Choroid plexus epithelial cell (primary cell): ENCODE data around the gene GZMM.

Experiments used
- DNase-seq: peaks from one replicate; pipeline ENCODE4 v3.0.0-alpha.2; 2010; ENCODE audit warnings: low read depth
- H3K4me3 ChIP-seq: 2 replicates; pipeline ENCODE4 v1.5.1; 2011; ENCODE audit warnings: low read depth, mild to moderate bottlenecking, control low read depth, low read length, moderate library complexity
- TF ChIP-seq, protein P1 (sequence below): conservative IDR thresholded peaks from 2 replicates; pipeline ENCODE4 v1.5.1; 2011; ENCODE audit warnings: low read depth, mild to moderate bottlenecking, control low read depth, inconsistent platforms, low read length, moderate library complexity

Gene GZMM

DNA sequence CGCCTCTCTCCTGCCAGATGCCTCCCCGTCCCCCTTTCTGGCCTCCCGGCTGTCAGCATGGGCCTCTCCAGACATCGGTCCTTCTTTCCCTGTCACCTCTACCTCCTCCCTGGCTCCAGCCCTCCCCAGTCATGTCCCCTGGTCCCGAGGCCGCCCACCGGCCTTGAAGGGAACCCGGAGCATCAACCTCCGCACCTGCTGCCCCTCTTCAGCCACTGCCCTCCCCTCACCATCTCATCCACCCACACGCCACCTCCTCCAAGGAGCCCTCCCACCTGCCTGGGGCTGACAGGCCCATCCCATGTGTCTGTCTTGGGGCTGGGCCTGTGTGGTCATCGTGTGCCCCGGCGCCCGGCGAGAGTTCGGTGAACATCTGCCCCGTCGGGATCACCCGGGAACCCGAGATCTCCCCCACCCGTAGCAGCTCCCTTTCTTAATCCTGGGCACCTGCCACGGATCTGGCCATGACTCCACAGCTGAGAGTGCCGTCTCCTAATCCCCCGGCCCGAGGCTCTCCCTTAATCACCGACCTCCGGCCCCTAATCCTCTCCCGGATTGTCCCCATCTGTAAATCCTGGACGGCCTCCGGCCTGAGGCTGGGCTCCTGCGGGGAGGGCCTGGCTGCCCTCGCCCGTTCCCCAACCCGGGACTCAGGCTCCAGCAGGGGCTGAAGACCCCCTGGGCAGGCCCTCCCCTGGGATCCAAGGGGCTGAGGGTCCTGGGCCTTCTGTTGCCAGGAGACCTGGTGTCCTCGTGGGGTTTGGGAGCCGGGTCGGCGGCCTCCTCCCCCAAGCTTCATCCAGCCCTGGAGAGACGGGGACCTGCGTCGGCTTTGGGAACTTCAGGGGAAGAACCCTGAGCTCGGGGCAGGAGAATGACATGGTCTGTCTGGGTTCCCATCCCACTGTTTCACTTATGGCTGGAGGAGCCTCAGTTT, 51.7 kb downstream of the GZMM start:
- TF ChIP-seq, protein P1, sequence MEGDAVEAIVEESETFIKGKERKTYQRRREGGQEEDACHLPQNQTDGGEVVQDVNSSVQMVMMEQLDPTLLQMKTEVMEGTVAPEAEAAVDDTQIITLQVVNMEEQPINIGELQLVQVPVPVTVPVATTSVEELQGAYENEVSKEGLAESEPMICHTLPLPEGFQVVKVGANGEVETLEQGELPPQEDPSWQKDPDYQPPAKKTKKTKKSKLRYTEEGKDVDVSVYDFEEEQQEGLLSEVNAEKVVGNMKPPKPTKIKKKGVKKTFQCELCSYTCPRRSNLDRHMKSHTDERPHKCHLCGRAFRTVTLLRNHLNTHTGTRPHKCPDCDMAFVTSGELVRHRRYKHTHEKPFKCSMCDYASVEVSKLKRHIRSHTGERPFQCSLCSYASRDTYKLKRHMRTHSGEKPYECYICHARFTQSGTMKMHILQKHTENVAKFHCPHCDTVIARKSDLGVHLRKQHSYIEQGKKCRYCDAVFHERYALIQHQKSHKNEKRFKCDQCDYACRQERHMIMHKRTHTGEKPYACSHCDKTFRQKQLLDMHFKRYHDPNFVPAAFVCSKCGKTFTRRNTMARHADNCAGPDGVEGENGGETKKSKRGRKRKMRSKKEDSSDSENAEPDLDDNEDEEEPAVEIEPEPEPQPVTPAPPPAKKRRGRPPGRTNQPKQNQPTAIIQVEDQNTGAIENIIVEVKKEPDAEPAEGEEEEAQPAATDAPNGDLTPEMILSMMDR = no peak
- no peak for DNase-seq
- no peak overlapping the region for H3K4me3 ChIP-seq

DNA sequence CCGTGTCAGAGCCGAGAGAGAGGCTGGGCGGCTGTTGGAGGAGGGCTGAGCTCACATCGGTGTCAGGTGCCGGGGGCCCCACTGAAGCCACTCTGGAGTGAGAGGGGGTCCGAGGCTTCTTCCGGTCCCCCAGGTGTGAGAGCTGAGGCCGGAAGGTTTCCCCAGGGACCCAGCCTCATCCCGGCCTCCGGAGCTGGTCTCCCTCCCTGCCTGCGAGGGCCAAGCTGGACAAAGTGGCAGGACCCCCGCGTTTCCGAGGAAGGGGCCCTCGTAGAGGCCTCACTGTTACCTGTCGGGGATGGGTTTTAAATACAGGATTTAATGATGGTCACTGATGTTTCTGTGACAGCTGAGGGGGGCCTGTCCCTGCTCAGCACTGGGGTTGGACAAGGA, 52.4 kb downstream of the GZMM start:
- H3K4me3 ChIP-seq = no peak overlapping the region
- TF ChIP-seq, protein P1 = no peak
- no peak for DNase-seq

DNA sequence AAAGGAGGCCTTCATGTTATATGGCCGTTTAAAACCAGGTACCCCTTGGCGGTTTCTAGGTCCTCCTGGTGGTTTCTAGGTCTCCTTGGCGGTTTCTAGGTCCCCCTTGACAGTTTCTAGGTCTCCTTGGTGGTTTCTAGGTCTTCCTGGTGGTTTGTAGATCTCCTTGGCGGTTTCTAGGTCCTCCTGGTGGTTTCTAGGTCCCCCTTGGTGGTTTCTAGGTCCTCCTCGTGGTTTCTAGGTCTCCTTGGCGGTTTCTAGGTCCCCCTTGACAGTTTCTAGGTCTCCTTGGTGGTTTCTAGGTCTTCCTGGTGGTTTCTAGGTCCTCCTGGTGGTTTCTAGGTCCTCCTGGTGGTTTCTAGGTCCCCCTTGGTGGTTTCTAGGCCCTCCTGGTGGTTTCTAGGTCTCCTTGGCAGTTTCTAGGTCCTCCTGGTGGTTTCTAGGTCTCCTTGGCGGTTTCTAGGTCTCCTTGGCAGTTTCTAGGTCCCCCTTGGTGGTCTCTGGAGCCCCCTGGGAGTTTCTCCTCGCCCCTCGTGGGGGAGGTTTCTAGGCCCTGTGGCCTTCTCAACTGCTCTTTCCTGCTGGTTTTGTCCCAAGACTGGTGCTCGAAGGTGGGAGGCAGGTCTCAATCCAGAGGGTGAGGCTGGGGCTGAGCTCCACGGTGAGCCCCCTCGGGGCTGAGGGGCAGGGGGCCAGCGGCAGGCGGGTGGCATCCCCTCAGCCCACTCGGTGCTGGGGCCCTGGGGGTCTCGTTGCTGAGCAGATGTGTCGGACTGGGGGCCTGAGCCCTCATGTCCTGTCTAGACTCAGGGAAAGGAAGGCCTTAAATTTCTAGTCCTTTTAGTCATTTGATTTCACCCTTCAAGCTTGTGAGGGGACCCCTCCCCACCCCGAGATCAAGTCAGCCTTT, 53.8 kb downstream of the GZMM start:
- no peak overlapping the region for H3K4me3 ChIP-seq
- DNase-seq = no peak
- TF ChIP-seq, protein P1 = no peak
